H9 (cell line): Measurements from ENCODE around the gene PDE7B. TPM values are rescaled to one million over a fixed set of nuclear protein-coding genes. Genes with fewer than 3 reads are reported as not detected.

Source experiments
- DNase-seq: peaks from one replicate; pipeline ENCODE4 v3.0.0-alpha.2; 2017
- H2AFZ ChIP-seq: one replicate; pipeline ENCODE4 v1.6.1; 2013; ENCODE audit warnings: mild to moderate bottlenecking, low read length, control low read depth, moderate library complexity
- H2AK5ac ChIP-seq: 2 replicates; pipeline ENCODE4 v1.6.1; 2013; ENCODE audit warnings: low read length, control low read depth, mixed read lengths; ENCODE audit not compliant: insufficient read length
- H2BK120ac ChIP-seq: one replicate; pipeline ENCODE4 v1.6.1; 2013; ENCODE audit warnings: low read depth, mild to moderate bottlenecking, low read length, control low read depth, inconsistent platforms; ENCODE audit not compliant: poor library complexity, severe bottlenecking
- H2BK12ac ChIP-seq: 2 replicates; pipeline ENCODE4 v1.6.1; 2013; ENCODE audit warnings: low read length, control low read depth, mixed read lengths, low read depth; ENCODE audit not compliant: insufficient read length
- H2BK15ac ChIP-seq: 2 replicates; pipeline ENCODE4 v1.6.1; 2013; ENCODE audit warnings: low read depth, low read length, control low read depth
- H2BK20ac ChIP-seq: one replicate; pipeline ENCODE4 v1.6.1; 2013; ENCODE audit warnings: low read depth, mild to moderate bottlenecking, low read length, control low read depth, inconsistent platforms; ENCODE audit not compliant: poor library complexity, severe bottlenecking
- H2BK5ac ChIP-seq: 2 replicates; pipeline ENCODE4 v1.6.1; 2013; ENCODE audit warnings: low read length, control low read depth, mixed read lengths; ENCODE audit not compliant: insufficient read length
- H3K14ac ChIP-seq: 2 replicates; pipeline ENCODE4 v1.6.1; 2013; ENCODE audit warnings: low read length, control low read depth; ENCODE audit not compliant: insufficient read depth
- H3K18ac ChIP-seq: 2 replicates; pipeline ENCODE4 v1.6.1; 2013; ENCODE audit warnings: low read depth, mild to moderate bottlenecking, mixed read lengths, low read length, control low read depth; ENCODE audit not compliant: insufficient read length
- H3K23ac ChIP-seq: 2 replicates; pipeline ENCODE4 v1.6.1; 2013; ENCODE audit warnings: low read length, control low read depth, mixed read lengths, low read depth; ENCODE audit not compliant: insufficient read length
- H3K23me2 ChIP-seq: 2 replicates; pipeline ENCODE4 v1.6.1; 2013; ENCODE audit warnings: low read depth, mild to moderate bottlenecking, mixed read lengths, low read length, control low read depth; ENCODE audit not compliant: insufficient read length, poor library complexity, severe bottlenecking
- H3K27ac ChIP-seq: 2 replicates; pipeline ENCODE4 v1.5.1; 2013; ENCODE audit warnings: low read length, control low read depth, mixed read lengths, low read depth; ENCODE audit not compliant: insufficient read length
- H3K27me3 ChIP-seq: 2 replicates; pipeline ENCODE4 v1.6.1; 2013; ENCODE audit warnings: low read length, control low read depth, inconsistent platforms; ENCODE audit not compliant: insufficient read depth
- H3K4ac ChIP-seq: 2 replicates; pipeline ENCODE4 v1.6.1; 2013; ENCODE audit warnings: low read depth, mild to moderate bottlenecking, control low read depth, inconsistent platforms, low read length, moderate library complexity
- H3K4me1 ChIP-seq: 2 replicates; pipeline ENCODE4 v1.6.1; 2013; ENCODE audit warnings: low read length, control low read depth, inconsistent platforms; ENCODE audit not compliant: insufficient read depth
- H3K4me2 ChIP-seq: 2 replicates; pipeline ENCODE4 v1.6.1; 2013; ENCODE audit warnings: low read length, control low read depth, mixed read lengths; ENCODE audit not compliant: insufficient read length, insufficient read depth
- H3K56ac ChIP-seq: 2 replicates; pipeline ENCODE4 v1.6.1; 2013; ENCODE audit warnings: low read depth, mild to moderate bottlenecking, mixed read lengths, low read length, control low read depth; ENCODE audit not compliant: insufficient read length
- H3K79me1 ChIP-seq: 2 replicates; pipeline ENCODE4 v1.6.1; 2013; ENCODE audit warnings: low read depth, mild to moderate bottlenecking, moderate library complexity, low read length, control low read depth, inconsistent platforms; ENCODE audit not compliant: insufficient read depth, poor library complexity, severe bottlenecking
- H3K79me2 ChIP-seq: 2 replicates; pipeline ENCODE4 v1.6.1; 2013; ENCODE audit warnings: low read length, control low read depth, inconsistent platforms; ENCODE audit not compliant: insufficient read depth
- H3K9ac ChIP-seq: 2 replicates; pipeline ENCODE4 v1.6.1; 2013; ENCODE audit warnings: low read length, control low read depth, mixed read lengths; ENCODE audit not compliant: insufficient read length; ENCODE audit errors: extremely low read depth
- H3K9me3 ChIP-seq: one replicate; pipeline ENCODE4 v1.6.1; 2013; ENCODE audit warnings: low read depth, low read length, inconsistent platforms; ENCODE audit not compliant: control insufficient read depth
- H3T11ph ChIP-seq: one replicate; pipeline ENCODE4 v1.6.1; 2013; ENCODE audit warnings: mild to moderate bottlenecking, low read length, control low read depth, inconsistent platforms
- H4K20me1 ChIP-seq: one replicate; pipeline ENCODE4 v1.6.1; 2013; ENCODE audit not compliant: control insufficient read depth, insufficient read length, insufficient read depth
- H4K5ac ChIP-seq: 2 replicates; pipeline ENCODE4 v1.6.1; 2013; ENCODE audit warnings: low read depth, mild to moderate bottlenecking, mixed read lengths, low read length, control low read depth; ENCODE audit not compliant: insufficient read length
- H4K8ac ChIP-seq: replicated peaks from 2 replicates; pipeline ENCODE4 v1.6.1; 2013; ENCODE audit warnings: low read length, control low read depth, mixed read lengths, low read depth; ENCODE audit not compliant: insufficient read length
- H4K91ac ChIP-seq: 2 replicates; pipeline ENCODE4 v1.6.1; 2013; ENCODE audit warnings: low read depth, mild to moderate bottlenecking, moderate library complexity, mixed read lengths, low read length, control low read depth; ENCODE audit not compliant: insufficient read length
- H3K27ac Mint-ChIP-seq, 3 experiments: 2 replicates in 2 of 3; 3 replicates in 1 of 3; pipeline ENCODE4 v1.8.0; 2020 to 2021; ENCODE audit warnings: mixed read lengths in 3 of 3, mild to moderate bottlenecking in 1 of 3, moderate library complexity in 1 of 3
- H3K27me3 Mint-ChIP-seq: 2 replicates; pipeline ENCODE4 v1.8.0; 2021; ENCODE audit warnings: low read depth, mild to moderate bottlenecking, moderate library complexity, mixed read lengths
- H3K36me3 Mint-ChIP-seq, 3 experiments: 2 replicates in 2 of 3; 3 replicates in 1 of 3; pipeline ENCODE4 v1.8.0; 2020 to 2021; ENCODE audit warnings: low read depth in 3 of 3, mixed read lengths in 3 of 3; ENCODE audit not compliant: insufficient read depth in 1 of 3
- H3K4me1 Mint-ChIP-seq, 2 experiments: 2 replicates each; pipeline ENCODE4 v1.8.0; 2020; ENCODE audit warnings: mixed read lengths in 2 of 2
- H3K4me3 Mint-ChIP-seq, 2 experiments: 2 replicates in 1 of 2; 3 replicates in 1 of 2; pipeline ENCODE4 v1.8.0; 2020 to 2021; ENCODE audit warnings: mild to moderate bottlenecking in 2 of 2, mixed read lengths in 2 of 2, moderate library complexity in 1 of 2
- H3K9me3 Mint-ChIP-seq, 2 experiments: 2 replicates in 1 of 2; 3 replicates in 1 of 2; pipeline ENCODE4 v1.8.0; 2020; ENCODE audit warnings: mild to moderate bottlenecking in 2 of 2, mixed read lengths in 2 of 2, moderate library complexity in 1 of 2
- WGBS: extraction: QIAGEN DNeasy Blood & Tissue Kit; methylation state at CpG from one replicate; pipeline ENCODE4 v1.1.7; 2013; ENCODE audit warnings: missing lambda C conversion rate, low lambda C conversion rate, mixed read lengths; ENCODE audit not compliant: insufficient read length; ENCODE audit errors: extremely low coverage; 5-methylcytosine and 5-hydroxymethylcytosine counted together
- total RNA-seq: library from RNA; stranded (reverse); gene quantifications from 2 replicates; pipeline ENCODE4 v1.2.1, GENCODE V29; 2021
- TF ChIP-seq, protein P1 (sequence below): fragments of 200-600 bp; sonication (generic); conservative IDR thresholded peaks from 3 replicates; pipeline ENCODE4 v1.8.0; 2021; ENCODE audit warnings: antibody characterized with exemption, mild to moderate bottlenecking

The PDE7B gene
- total RNA-seq, 1 experiment from 2014 or later, result not detected

DNA sequence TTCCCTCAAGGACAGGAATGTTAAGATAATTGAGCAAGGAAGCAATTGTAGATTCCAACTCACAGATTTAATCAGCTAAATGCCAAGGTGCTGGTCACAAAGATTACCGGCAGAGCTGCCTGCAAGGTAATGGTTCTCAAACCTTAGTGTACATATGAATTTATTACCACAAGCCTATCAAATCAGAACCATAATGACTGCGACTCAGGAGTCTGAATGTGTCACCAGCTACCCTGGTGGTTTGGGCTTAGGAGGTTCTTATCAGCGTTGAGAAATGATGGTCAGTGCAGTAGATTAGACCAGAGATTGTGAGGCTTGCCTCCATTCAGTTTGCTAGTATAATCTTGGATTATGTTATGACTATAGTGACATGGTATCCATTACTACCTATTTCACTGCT lies 319.7 kb downstream of the PDE7B start:
- Histone ChIP-seq H2BK5ac (no peak overlapping the region), H3K79me2 (no peaks in the 10 kb centered on the region), H3K14ac (no peak overlapping the region), H3K27me3 (no peaks in the 10 kb centered on the region), H3K23me2 (no peaks in the 10 kb centered on the region), H4K8ac (no peak overlapping the region), H4K91ac (no peak overlapping the region), H3K9me3 (no peaks in the 10 kb centered on the region), H4K5ac (no peak overlapping the region), H4K20me1 (no peaks in the 10 kb centered on the region), H2BK15ac (no peak overlapping the region), H2BK12ac (no peak overlapping the region), H3K23ac (no peak overlapping the region), H3T11ph (no peak overlapping the region), H3K4me2 (no peak overlapping the region), H2AK5ac (no peak overlapping the region), H3K27ac (no peak overlapping the region), H2AFZ (no peak overlapping the region), H3K9ac (no peak overlapping the region), H3K56ac (no peak overlapping the region), H2BK120ac (no peak overlapping the region), H2BK20ac (no peak overlapping the region), H3K4me1 (no peaks in the 10 kb centered on the region), H3K79me1 (no peaks in the 10 kb centered on the region), H3K4ac (no peak overlapping the region), H3K18ac (no peak overlapping the region)
- Mint-ChIP-seq H3K4me1 (no peaks in the 10 kb centered on the region), H3K27me3 (no peaks in the 10 kb centered on the region; the same call in 1 of the 2 replicates), H3K4me3 (no peak overlapping the region), H3K36me3 (no peaks in the 10 kb centered on the region), H3K9me3 (peaks cover 0 to 3% of the 10 kb centered on the region in 2 experiments; a peak in 2 of 5 replicates), H3K27ac (no peak overlapping the region)
- DNase-seq, result no peak
- TF ChIP-seq, protein P1, sequence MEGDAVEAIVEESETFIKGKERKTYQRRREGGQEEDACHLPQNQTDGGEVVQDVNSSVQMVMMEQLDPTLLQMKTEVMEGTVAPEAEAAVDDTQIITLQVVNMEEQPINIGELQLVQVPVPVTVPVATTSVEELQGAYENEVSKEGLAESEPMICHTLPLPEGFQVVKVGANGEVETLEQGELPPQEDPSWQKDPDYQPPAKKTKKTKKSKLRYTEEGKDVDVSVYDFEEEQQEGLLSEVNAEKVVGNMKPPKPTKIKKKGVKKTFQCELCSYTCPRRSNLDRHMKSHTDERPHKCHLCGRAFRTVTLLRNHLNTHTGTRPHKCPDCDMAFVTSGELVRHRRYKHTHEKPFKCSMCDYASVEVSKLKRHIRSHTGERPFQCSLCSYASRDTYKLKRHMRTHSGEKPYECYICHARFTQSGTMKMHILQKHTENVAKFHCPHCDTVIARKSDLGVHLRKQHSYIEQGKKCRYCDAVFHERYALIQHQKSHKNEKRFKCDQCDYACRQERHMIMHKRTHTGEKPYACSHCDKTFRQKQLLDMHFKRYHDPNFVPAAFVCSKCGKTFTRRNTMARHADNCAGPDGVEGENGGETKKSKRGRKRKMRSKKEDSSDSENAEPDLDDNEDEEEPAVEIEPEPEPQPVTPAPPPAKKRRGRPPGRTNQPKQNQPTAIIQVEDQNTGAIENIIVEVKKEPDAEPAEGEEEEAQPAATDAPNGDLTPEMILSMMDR, result no peak
- no CpG with 5 or more reads among the region's 3 CpGs for WGBS
